SK-N-SH treated with all-trans-retinoic acid at 6 μM for 48 hours (cell line): ENCODE data around the gene SEC61B.

Experiments used
- ARNTL ChIP-seq: fragments of 450-650 bp; formaldehyde crosslinking; IDR thresholded peaks from 2 replicates; pipeline ENCODE4 v1.5.0; 2020; ENCODE audit warnings: low read depth, mild to moderate bottlenecking, moderate library complexity, borderline replicate concordance
- CREB5 ChIP-seq: fragments of 250-450 bp; sonication (Bioruptor Pico); IDR thresholded peaks from 2 replicates; pipeline ENCODE4 v1.5.1; 2020; ENCODE audit warnings: low read depth, mild to moderate bottlenecking, moderate library complexity
- CSDC2 ChIP-seq: fragments of 250-450 bp; sonication (Bioruptor Pico); IDR thresholded peaks from 2 replicates; pipeline ENCODE4 v1.5.0; 2020; ENCODE audit warnings: mild to moderate bottlenecking, moderate library complexity
- PATZ1 ChIP-seq: fragments of 250-450 bp; sonication (Bioruptor Pico); IDR thresholded peaks from 2 replicates; pipeline ENCODE4 v1.8.0; 2020; ENCODE audit warnings: mild to moderate bottlenecking, moderate library complexity, borderline replicate concordance
- RARB ChIP-seq: fragments of 250-450 bp; sonication (Bioruptor Pico); IDR thresholded peaks from 2 replicates; pipeline ENCODE4 v1.8.0; 2021; ENCODE audit warnings: mild to moderate bottlenecking, moderate library complexity
- ZFP3 ChIP-seq: fragments of 250-450 bp; sonication (Bioruptor Pico); IDR thresholded peaks from 2 replicates; pipeline ENCODE4 v1.5.0; 2020; ENCODE audit warnings: mild to moderate bottlenecking, moderate library complexity

- no peak for TF ChIP-seq CREB5 (CRISPR knock-in tag)
- no peak for TF ChIP-seq ZFP3 (CRISPR knock-in tag)
- TF ChIP-seq CSDC2 (CRISPR knock-in tag), result no peak
- TF ChIP-seq PATZ1, result no peak
- TF ChIP-seq RARB, result no peak
- no peak for TF ChIP-seq ARNTL
Measured at GRCh38 chr9:99193466-99193821, 28.6 kb upstream of the SEC61B start.
